ENCODE measurements around the gene GHR. TPM values are rescaled to one million over a fixed set of nuclear protein-coding genes. Genes with fewer than 3 reads are reported as not detected.
A peak's percentile ranks its signal among the peaks of the same experiment; 100 is the strongest.

GHR gene
- total and polyA plus RNA-seq, 10 of the 15 experiments (the other 5 are each of a cell fraction or from before 2014, with no cell fraction given), result 0.23 to 10.2 (median 0.48) TPM

GRCh38 chr5:42721484-42721883 lies 298.2 kb downstream of the GHR start:
- in situ Hi-C loops (cut with MboI), result no loop called here
- FAIRE-seq, result no peak
- no peak overlapping the region for H3K4me2 ChIP-seq (ENCODE audit: control insufficient read depth, insufficient read depth)
- TF ChIP-seq LARP7 (IDR thresholded peaks at IDR 0.05) (no peak), ZBTB33 (IDR thresholded peaks at IDR 0.05) (no peak), SPI1 (IDR thresholded peaks at IDR 0.05; ENCODE audit: borderline replicate concordance, insufficient read depth, low read depth, low read length) (no peak), POLR2AphosphoS2 (IDR thresholded peaks at IDR 0.05; ENCODE audit: low read depth, low read length) (no peak), ZNF622 (IDR thresholded peaks at IDR 0.05) (no peak), MEF2A (IDR thresholded peaks at IDR 0.05; ENCODE audit: insufficient read depth, low read depth, low read length) (peak; percentile 68; the same call in 1 of the 2 replicates), RUNX3 (IDR thresholded peaks at IDR 0.05; ENCODE audit: low read length) (peak; percentile 73), RBBP5 (conservative IDR thresholded peaks at IDR 0.05) (no peak), MAX (IDR thresholded peaks at IDR 0.05; ENCODE audit: low read depth, low read length) (no peak), CREM (IDR thresholded peaks at IDR 0.05; ENCODE audit: low read depth) (peak; percentile 10; the same call in 1 of the 2 replicates), CUX1 (IDR thresholded peaks at IDR 0.05; ENCODE audit: insufficient replicate concordance, low read depth, low read length) (no peak), HDAC6 (IDR thresholded peaks at IDR 0.05; ENCODE audit: unreplicated experiment) (no peak), NFIC (IDR thresholded peaks at IDR 0.05; ENCODE audit: low read depth, low read length) (peak; percentile 47; the same call in 1 of the 2 replicates), SMAD5 (IDR thresholded peaks at IDR 0.05; ENCODE audit: low read depth) (no peak), BCL11A (IDR thresholded peaks at IDR 0.05; ENCODE audit: low read depth, low read length) (no peak), CREB1 (IDR thresholded peaks at IDR 0.05; ENCODE audit: low read depth) (no peak), SUZ12 (IDR thresholded peaks at IDR 0.05; ENCODE audit: unreplicated experiment) (no peak), MTA3 (IDR thresholded peaks at IDR 0.05; ENCODE audit: borderline replicate concordance, low read length) (no peak)
- TF ChIP-seq, protein P1, sequence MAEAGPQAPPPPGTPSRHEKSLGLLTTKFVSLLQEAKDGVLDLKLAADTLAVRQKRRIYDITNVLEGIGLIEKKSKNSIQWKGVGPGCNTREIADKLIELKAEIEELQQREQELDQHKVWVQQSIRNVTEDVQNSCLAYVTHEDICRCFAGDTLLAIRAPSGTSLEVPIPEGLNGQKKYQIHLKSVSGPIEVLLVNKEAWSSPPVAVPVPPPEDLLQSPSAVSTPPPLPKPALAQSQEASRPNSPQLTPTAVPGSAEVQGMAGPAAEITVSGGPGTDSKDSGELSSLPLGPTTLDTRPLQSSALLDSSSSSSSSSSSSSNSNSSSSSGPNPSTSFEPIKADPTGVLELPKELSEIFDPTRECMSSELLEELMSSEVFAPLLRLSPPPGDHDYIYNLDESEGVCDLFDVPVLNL (IDR thresholded peaks at IDR 0.05; ENCODE audit: low read depth, low read length), result no peak

More at GRCh38 chr5:42721484-42721883, 298.2 kb downstream of the GHR start:
- peaks cover 8% of the 10 kb centered on the region for H3K4me1 ChIP-seq (ENCODE audit: control insufficient read depth, insufficient read depth, low read length)
- SMC1A ChIA-PET (ENCODE audit: uncharacterized antibody, unreplicated experiment), result interaction anchor here (0.6 to 1.1 kb wide), 7 partner anchors 24 to 405 kb away, joined by 3 read pairs; no protein-coding TSS in a partner anchor
- no peaks in the 10 kb centered on the region for H4K20me1 ChIP-seq (ENCODE audit: control insufficient read depth, insufficient read depth)
- DNase-seq (ENCODE audit: low read depth, low spot score), result no peak
- POLR2A ChIA-PET, result interaction anchor here (0.5 to 1.4 kb wide), 3 partner anchors 8 to 300 kb away, joined by 3 to 4 read pairs (median 3); no protein-coding TSS in a partner anchor
- CTCF ChIA-PET, result interaction anchor here (0.9 to 1.0 kb wide), 2 partner anchors 44 to 168 kb away, joined by 3 to 5 read pairs; no protein-coding TSS in a partner anchor
- ATAC-seq, result no peak
- H3K9ac ChIP-seq (ENCODE audit: control insufficient read depth, insufficient read depth, low read length), result no peak overlapping the region
- BruUV-seq (replicated peaks), result no TSS peak
- no peak overlapping the region for H3K4me3 ChIP-seq
- H3K9me3 ChIP-seq (replicated peaks; ENCODE audit: control insufficient read depth, insufficient read depth, low read length), result no peaks in the 10 kb centered on the region
- H3K36me3 ChIP-seq (ENCODE audit: control insufficient read depth in 2 of 2, insufficient read depth in 2 of 2, low read length in 1 of 2), result no peaks in the 10 kb centered on the region
- intact Hi-C loops (cut with micrococcal nuclease; ENCODE audit: unreplicated experiment), result no loop called here
- no peak overlapping the region for H3K27ac ChIP-seq (ENCODE audit: control insufficient read depth, insufficient read depth)
- RAD21 ChIA-PET (ENCODE audit: unreplicated experiment), result interaction anchor here (1.2 kb wide), 1 partner anchor 10 kb away, joined by 3 read pairs; no protein-coding TSS in a partner anchor
- no peaks in the 10 kb centered on the region for H3K79me2 ChIP-seq (ENCODE audit: control insufficient read depth, insufficient read depth, low read length)
- H2AFZ ChIP-seq (ENCODE audit: control insufficient read depth, low read depth, low read length), result no peak overlapping the region
- no peaks in the 10 kb centered on the region for H3K27me3 ChIP-seq (replicated peaks in 1 of 2; ENCODE audit: control insufficient read depth in 2 of 2, insufficient read depth in 2 of 2, low read length in 1 of 2)

Data from GM12878 (cell line).